Measurements from ENCODE around the gene TRPM6. TPM values are rescaled to one million over a fixed set of nuclear protein-coding genes. Genes with fewer than 3 reads are reported as not detected.

Gene TRPM6
- total and polyA plus RNA-seq, 8 donors, result 0.14 to 0.59 (median 0.23) TPM

- intact Hi-C loops (cut with DNase I), result loop anchor here in 2 of 3 donors (5.0 to 10.0 kb wide), 2 partner anchors 303 to 311 kb away; no protein-coding TSS in a partner anchor
- no peak for FAIRE-seq
- no peak for ATAC-seq
- H3K4me1 ChIP-seq, result no peaks in the 10 kb centered on the region
- no peak overlapping the region for H3K4me3 ChIP-seq
- WGBS, 2 donors, result 73 to 82% methylated on average over 6 of the region's 6 CpGs
- no peaks in the 10 kb centered on the region for H3K27me3 ChIP-seq
- no peaks in the 10 kb centered on the region for H3K9me3 ChIP-seq
- H3K27ac ChIP-seq, result no peak overlapping the region
- no peak for DNase-seq
- no peak for TF ChIP-seq CTCF (IDR thresholded peaks at IDR 0.05)
- no peaks in the 10 kb centered on the region for H3K36me3 ChIP-seq
These were observed 116.0 kb downstream of the TRPM6 start for GRCh38 chr9:74771672-74772071.

- FAIRE-seq, result no peak
- no peak for TF ChIP-seq CTCF (IDR thresholded peaks at IDR 0.05)
- WGBS, 2 donors, result 89 to 95% methylated on average over 7 of the region's 7 CpGs
- Histone ChIP-seq H3K27ac (no peak overlapping the region), H3K9me3 (no peaks in the 10 kb centered on the region), H3K36me3 (no peaks in the 10 kb centered on the region), H3K27me3 (no peaks in the 10 kb centered on the region), H3K4me3 (no peak overlapping the region), H3K4me1 (no peaks in the 10 kb centered on the region)
- ATAC-seq, result no peak
- no peak for DNase-seq
- intact Hi-C loops (cut with DNase I), result loop anchor here in 2 of 3 donors (5.0 to 10.0 kb wide), 2 partner anchors 304 to 311 kb away; no protein-coding TSS in a partner anchor
These were observed 116.5 kb downstream of the TRPM6 start for GRCh38 chr9:74771262-74771585.

DNA sequence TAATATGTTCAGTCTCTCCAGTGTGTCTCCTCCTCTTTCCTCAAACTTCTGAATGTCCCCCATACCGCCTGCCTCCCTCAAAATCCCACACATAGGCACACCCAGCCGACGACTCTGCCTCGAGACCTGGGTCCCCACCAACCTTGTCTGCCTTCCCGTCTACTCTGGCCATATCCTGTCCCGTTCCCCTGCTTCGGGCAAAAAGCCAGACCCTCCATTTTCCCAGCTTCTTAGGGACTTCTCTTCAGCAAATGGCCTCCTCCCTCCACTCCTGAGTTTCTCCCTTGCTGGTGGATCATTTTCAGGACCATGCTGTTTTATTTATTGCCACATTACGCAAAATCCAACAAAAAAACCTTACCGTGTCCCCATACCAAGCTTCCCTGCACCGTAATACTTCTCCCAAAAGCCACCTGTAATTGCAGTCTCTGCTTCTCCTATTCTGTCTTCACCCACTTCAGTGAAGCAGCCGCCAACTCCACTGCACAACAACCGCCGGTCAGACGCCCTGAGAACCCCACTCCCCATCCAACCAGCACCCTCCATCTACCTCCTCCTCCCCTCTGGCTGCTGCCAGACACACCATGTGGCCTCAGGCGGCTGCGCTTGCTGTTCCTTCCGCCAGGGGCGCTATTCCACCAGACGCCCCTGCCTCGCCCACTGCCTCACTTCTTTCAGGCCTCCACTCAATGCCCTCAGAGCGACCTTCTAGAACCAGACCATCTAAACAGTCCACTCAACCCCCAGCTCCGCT lies 117.0 kb downstream of the TRPM6 start:
- H3K9me3 ChIP-seq, result no peaks in the 10 kb centered on the region
- no peaks in the 10 kb centered on the region for H3K27me3 ChIP-seq
- H3K36me3 ChIP-seq, result no peaks in the 10 kb centered on the region
- ATAC-seq (peak; percentile 64 to 71 (median 65)), FAIRE-seq (no peak), DNase-seq (peak in 4 of 6 donors; percentile 24 to 77 (median 45))
- H3K4me3 ChIP-seq, result no peak overlapping the region
- intact Hi-C loops (cut with DNase I), result loop anchor here in 2 of 3 donors (5.0 to 10.0 kb wide), 2 partner anchors 304 to 312 kb away; no protein-coding TSS in a partner anchor
- H3K27ac ChIP-seq, result no peak overlapping the region
- H3K4me1 ChIP-seq, result no peaks in the 10 kb centered on the region
- whole genome bisulfite sequencing, 2 donors, result 47 to 51% methylated on average over 22 of the region's 22 CpGs
- peak in 3 of 4 donors; percentile 35 to 59 (median 43) for TF ChIP-seq CTCF (IDR thresholded peaks at IDR 0.05)

- TF ChIP-seq CTCF (IDR thresholded peaks at IDR 0.05), result no peak
- Histone ChIP-seq H3K4me1 (no peaks in the 10 kb centered on the region), H3K4me3 (no peak overlapping the region), H3K36me3 (no peaks in the 10 kb centered on the region), H3K9me3 (no peaks in the 10 kb centered on the region), H3K27me3 (no peaks in the 10 kb centered on the region), H3K27ac (no peak overlapping the region)
- ATAC-seq (peak in 1 of 4 donors; percentile 22), DNase-seq (no peak), FAIRE-seq (no peak)
- intact Hi-C loops (cut with DNase I), result no loop called here
- WGBS, 2 donors, result 34 to 44% methylated on average over 3 of the region's 3 CpGs
These were observed 122.2 kb downstream of the TRPM6 start for GRCh38 chr9:74765481-74765971.

- intact Hi-C loops (cut with DNase I), result no loop called here
- 77 to 95% methylated on average over 1 of the region's 1 CpG for WGBS, 2 donors
- Histone ChIP-seq H3K9me3 (no peaks in the 10 kb centered on the region), H3K27ac (no peak overlapping the region), H3K4me3 (no peak overlapping the region), H3K4me1 (no peaks in the 10 kb centered on the region), H3K27me3 (no peaks in the 10 kb centered on the region), H3K36me3 (no peaks in the 10 kb centered on the region)
- TF ChIP-seq CTCF (IDR thresholded peaks at IDR 0.05), result no peak
- no peak for FAIRE-seq
- no peak for DNase-seq
- no peak for ATAC-seq
These were observed 124.8 kb downstream of the TRPM6 start for GRCh38 chr9:74762950-74763349.
